ENCODE results near the gene HSBP1L1.

- TF ChIP-seq CTCF (IDR thresholded peaks at IDR 0.05) (no peak), EP300 (IDR thresholded peaks at IDR 0.05) (no peak)
These were observed 45.8 kb upstream of the HSBP1L1 start for GRCh38 chr18:79918615-79919011.
